OCI-LY7 (cell line): ENCODE data around the gene MTA3. TPM values are rescaled to one million over a fixed set of nuclear protein-coding genes. Genes with fewer than 3 reads are reported as not detected.

Source experiments
- BruUV-seq: library from RNA; stranded (reverse); fragments of 400-500 nt; replicated peaks from 2 replicates; lab custom pipeline; 2021; lab: Mats Ljungman, UMichigan
- CTCF ChIA-PET: fragments of 300-600 bp; sonication (Branson Sonifier 250); formaldehyde crosslinking; loops from one replicate; lab custom pipeline; 2022; ENCODE audit warnings: antibody characterized with exemption; ENCODE audit not compliant: unreplicated experiment; lab: Charles Lee
- POLR2A ChIA-PET: fragments of 300-600 bp; sonication (Branson Sonifier 250); formaldehyde crosslinking; loops from one replicate; lab custom pipeline; 2022; ENCODE audit warnings: antibody characterized with exemption; lab: Charles Lee
- DNase-seq: peaks from one replicate; pipeline ENCODE4 v3.0.0-alpha.2; 2015; ENCODE audit warnings: low spot score
- H2AFZ ChIP-seq: fragments of 200-600 bp; sonication (generic), shearing (Covaris generic); 2 replicates; pipeline ENCODE4 v1.6.1; 2014; ENCODE audit warnings: mild to moderate bottlenecking, antibody characterized with exemption, low read length, moderate library complexity
- H3K27ac ChIP-seq: fragments of 200-600 bp; sonication (generic); 2 replicates; pipeline ENCODE4 v1.5.1; 2014; ENCODE audit warnings: mixed run types, low read depth, mild to moderate bottlenecking, moderate library complexity, low read length, inconsistent platforms; ENCODE audit not compliant: poor library complexity, severe bottlenecking
- H3K36me3 ChIP-seq: fragments of 200-600 bp; sonication (generic); 2 replicates; pipeline ENCODE4 v1.6.1; 2014; ENCODE audit warnings: mild to moderate bottlenecking, antibody characterized with exemption, low read length, moderate library complexity, mixed read lengths; ENCODE audit not compliant: insufficient read depth
- H3K4me1 ChIP-seq: fragments of 200-600 bp; sonication (generic); 2 replicates; pipeline ENCODE4 v1.5.1; 2014; ENCODE audit warnings: mild to moderate bottlenecking, low read length; ENCODE audit not compliant: insufficient read depth, poor library complexity, severe bottlenecking
- H3K4me2 ChIP-seq: fragments of 200-600 bp; sonication (generic); 2 replicates; pipeline ENCODE4 v1.6.1; 2014; ENCODE audit warnings: mild to moderate bottlenecking, low read length
- H3K4me3 ChIP-seq: fragments of 200-600 bp; sonication (generic); 2 replicates; pipeline ENCODE4 v1.5.1; 2014; ENCODE audit warnings: mild to moderate bottlenecking, low read depth, low read length; ENCODE audit not compliant: poor library complexity, severe bottlenecking
- H3K79me2 ChIP-seq: fragments of 200-600 bp; sonication (generic); 2 replicates; pipeline ENCODE4 v1.6.1; 2016; ENCODE audit warnings: low read depth, mild to moderate bottlenecking, low read length, moderate library complexity, mixed read lengths; ENCODE audit not compliant: insufficient read depth
- H3K9me2 ChIP-seq: fragments of 200-600 bp; sonication (generic); 2 replicates; pipeline ENCODE4 v1.6.1; 2016; ENCODE audit warnings: mild to moderate bottlenecking, low read length, mixed read lengths; ENCODE audit not compliant: insufficient read depth
- H3K9me3 ChIP-seq: fragments of 200-600 bp; sonication (generic); 2 replicates; pipeline ENCODE4 v1.6.1; 2014; ENCODE audit warnings: mild to moderate bottlenecking, mixed run types, low read length, mixed read lengths
- H4K20me1 ChIP-seq: fragments of 200-600 bp; sonication (generic); 2 replicates; pipeline ENCODE4 v1.6.1; 2014; ENCODE audit warnings: mild to moderate bottlenecking, antibody characterized with exemption, low read length, moderate library complexity, mixed read lengths; ENCODE audit not compliant: insufficient read depth
- CTCF ChIP-seq: fragments of 200-600 bp; sonication (generic); conservative IDR thresholded peaks from 2 replicates; pipeline ENCODE4 v1.5.1; 2014; ENCODE audit warnings: mild to moderate bottlenecking, antibody characterized with exemption, low read length, moderate library complexity, mixed read lengths
- EZH2phosphoT487 ChIP-seq: fragments of 200-600 bp; sonication (generic); IDR thresholded peaks from 2 replicates; pipeline ENCODE4 v1.6.1; 2018; ENCODE audit warnings: low read depth, borderline replicate concordance, mild to moderate bottlenecking, mixed run types, antibody characterized with exemption, low read length, moderate library complexity, mixed read lengths
- intact Hi-C: fragments of 100-400 bp; cut with micrococcal nuclease; formaldehyde crosslinking; loops from one replicate; pipeline ENCODE4 v1.10.0; 2022; ENCODE audit not compliant: unreplicated experiment
- total RNA-seq, 2 experiments: library from RNA; depleted of rRNA in 1 of 2; stranded (reverse); fragments of >200 nt in 1 of 2; shearing (Covaris generic) in 1 of 2; gene quantifications; 2 replicates each; pipeline ENCODE4 v1.2.3, GENCODE V29; 2014 to 2022

The MTA3 gene
- total RNA-seq, 2 experiments from 2014 or later: 72.7 to 205 TPM

- Histone ChIP-seq H4K20me1 (no peaks in the 10 kb centered on the region), H2AFZ (no peak overlapping the region), H3K4me1 (no peaks in the 10 kb centered on the region), H3K4me2 (no peak overlapping the region), H3K4me3 (no peak overlapping the region), H3K79me2 (peaks cover 18% of the 10 kb centered on the region; the same call in 1 of the 2 replicates), H3K9me2 (no peaks in the 10 kb centered on the region), H3K36me3 (peaks cover 91% of the 10 kb centered on the region), H3K27ac (no peak overlapping the region), H3K9me3 (no peaks in the 10 kb centered on the region)
- no peak for DNase-seq
- intact Hi-C loops: no loop called here
- TF ChIP-seq EZH2phosphoT487 (no peak), CTCF (no peak)
- no TSS peak for BruUV-seq
- ChIA-PET CTCF (no interaction called here), POLR2A (no interaction called here)
These were observed 130.5 kb downstream of the MTA3 start for GRCh38 chr2:42698940-42699339.

- Histone ChIP-seq H3K4me2 (no peak overlapping the region), H3K79me2 (no peaks in the 10 kb centered on the region), H3K9me2 (no peaks in the 10 kb centered on the region), H2AFZ (no peak overlapping the region), H3K9me3 (no peaks in the 10 kb centered on the region), H3K4me1 (no peaks in the 10 kb centered on the region), H3K27ac (no peak overlapping the region), H4K20me1 (no peaks in the 10 kb centered on the region), H3K4me3 (no peak overlapping the region), H3K36me3 (peaks cover 86% of the 10 kb centered on the region)
- no TSS peak for BruUV-seq
- POLR2A ChIA-PET: interaction anchor here (0.7 kb wide), 1 partner anchor 52 kb away, joined by 3 read pairs; no protein-coding TSS in a partner anchor
- TF ChIP-seq CTCF (no peak), EZH2phosphoT487 (no peak)
- CTCF ChIA-PET: no interaction called here
- DNase-seq: no peak
- intact Hi-C loops: no loop called here
These were observed 138.4 kb downstream of the MTA3 start for GRCh38 chr2:42706836-42707235.

- Histone ChIP-seq H3K4me1 (no peaks in the 10 kb centered on the region), H3K27ac (no peak overlapping the region), H3K9me3 (no peaks in the 10 kb centered on the region), H2AFZ (no peak overlapping the region), H3K4me2 (no peak overlapping the region), H3K4me3 (no peak overlapping the region), H3K9me2 (no peaks in the 10 kb centered on the region), H3K79me2 (no peaks in the 10 kb centered on the region), H4K20me1 (no peaks in the 10 kb centered on the region; the same call in 1 of the 2 replicates), H3K36me3 (peaks cover 84% of the 10 kb centered on the region)
- DNase-seq: no peak
- ChIA-PET POLR2A (interaction anchor here (0.5 to 0.6 kb wide), 2 partner anchors 58 to 78 kb away, joined by 3 to 4 read pairs; no protein-coding TSS in a partner anchor), CTCF (no interaction called here)
- intact Hi-C loops: no loop called here
- TF ChIP-seq EZH2phosphoT487 (no peak), CTCF (no peak)
- no TSS peak for BruUV-seq
These were observed 139.7 kb downstream of the MTA3 start for GRCh38 chr2:42708179-42708578.
